A673 (cell line): ENCODE results near the gene FBXO9. TPM values are rescaled to one million over a fixed set of nuclear protein-coding genes. Genes with fewer than 3 reads are reported as not detected.

Source experiments
- BruUV-seq: library from RNA; stranded (reverse); fragments of 400-500 nt; replicated peaks from 2 replicates; lab custom pipeline; 2021; lab: Mats Ljungman, UMichigan
- CTCF ChIA-PET: fragments of 300-600 bp; sonication (Branson Sonifier 250); formaldehyde crosslinking; loops from one replicate; lab custom pipeline; 2022; ENCODE audit warnings: antibody characterized with exemption; lab: Charles Lee
- POLR2A ChIA-PET: fragments of 300-600 bp; sonication (Branson Sonifier 250); formaldehyde crosslinking; loops from one replicate; lab custom pipeline; 2022; ENCODE audit warnings: antibody characterized with exemption; ENCODE audit not compliant: low non-redundant PET; lab: Charles Lee
- DNase-seq: peaks from one replicate; pipeline ENCODE4 v3.0.0-alpha.2; 2015; ENCODE audit warnings: low spot score
- H3K27ac ChIP-seq: fragments of 200-600 bp; sonication (generic); 2 replicates; pipeline ENCODE4 v1.5.1; 2016; ENCODE audit warnings: mixed run types, low read depth, mild to moderate bottlenecking, mixed read lengths, antibody characterized with exemption, low read length; ENCODE audit not compliant: poor library complexity, severe bottlenecking
- H3K27me3 ChIP-seq: fragments of 200-600 bp; sonication (generic); replicated peaks from 2 replicates; pipeline ENCODE4 v1.6.1; 2017; ENCODE audit warnings: mixed run types, low read depth, mild to moderate bottlenecking, mixed read lengths, antibody characterized with exemption, low read length; ENCODE audit not compliant: insufficient read depth, poor library complexity
- H3K36me3 ChIP-seq: fragments of 200-600 bp; sonication (generic); 2 replicates; pipeline ENCODE4 v1.6.1; 2016; ENCODE audit warnings: mixed run types, mild to moderate bottlenecking, mixed read lengths, antibody characterized with exemption, low read length; ENCODE audit not compliant: insufficient read depth, poor library complexity, severe bottlenecking
- H3K4me1 ChIP-seq: fragments of 200-600 bp; sonication (generic); 2 replicates; pipeline ENCODE4 v1.6.1; 2017; ENCODE audit warnings: mixed run types, mild to moderate bottlenecking, mixed read lengths, antibody characterized with exemption, low read length; ENCODE audit not compliant: insufficient read depth, poor library complexity, severe bottlenecking
- H3K4me3 ChIP-seq: fragments of 200-600 bp; sonication (generic); 2 replicates; pipeline ENCODE4 v1.5.1; 2016; ENCODE audit warnings: low read depth, mixed run types, mild to moderate bottlenecking, mixed read lengths, low read length; ENCODE audit not compliant: poor library complexity, severe bottlenecking
- H3K9me3 ChIP-seq: fragments of 200-600 bp; sonication (generic); 2 replicates; pipeline ENCODE4 v1.6.1; 2016; ENCODE audit warnings: mixed run types, low read depth, mild to moderate bottlenecking, mixed read lengths, antibody characterized with exemption, low read length; ENCODE audit not compliant: poor library complexity, severe bottlenecking
- CTCF ChIP-seq: fragments of 300-800, 200-600 bp; sonication (generic); conservative IDR thresholded peaks from 2 replicates; pipeline ENCODE4 v1.5.1; 2017; ENCODE audit warnings: low read depth, mild to moderate bottlenecking, antibody characterized with exemption, low read length, moderate library complexity, mixed read lengths
- EZH2 ChIP-seq: fragments of 200-600 bp; sonication (generic); IDR thresholded peaks from 2 replicates; pipeline ENCODE4 v1.6.1; 2017; ENCODE audit warnings: borderline replicate concordance, low read depth, mild to moderate bottlenecking, mixed read lengths, antibody characterized with exemption, low read length; ENCODE audit not compliant: poor library complexity, severe bottlenecking
- intact Hi-C: fragments of 100-400 bp; cut with micrococcal nuclease; formaldehyde crosslinking; loops from one replicate; pipeline ENCODE4 v1.10.0; 2022; ENCODE audit not compliant: unreplicated experiment
- total RNA-seq: library from RNA; stranded (reverse); gene quantifications from 2 replicates; pipeline ENCODE4 v1.2.3, GENCODE V29; 2021

FBXO9 gene
- total RNA-seq, 1 experiment from 2014 or later = 76.7 TPM

GRCh38 chr6:53101006-53101405 is 35.8 kb downstream of the FBXO9 start:
- Histone ChIP-seq H3K4me3 (no peak overlapping the region), H3K27ac (no peak overlapping the region), H3K9me3 (no peaks in the 10 kb centered on the region), H3K27me3 (no peaks in the 10 kb centered on the region), H3K4me1 (no peaks in the 10 kb centered on the region), H3K36me3 (peaks cover 35% of the 10 kb centered on the region)
- no TSS peak for BruUV-seq
- no peak for DNase-seq
- TF ChIP-seq CTCF (no peak), EZH2 (no peak)
- CTCF ChIA-PET = interaction anchor here (0.5 kb wide), 1 partner anchor 625 kb away, joined by 8 read pairs; no protein-coding TSS in a partner anchor
- POLR2A ChIA-PET = no interaction called here
- intact Hi-C loops = loop anchor here (10.0 kb wide), 1 partner anchor 384 kb away; no protein-coding TSS in a partner anchor

GRCh38 chr6:53103993-53104675 is 38.9 kb downstream of the FBXO9 start:
- H3K27me3 ChIP-seq = no peaks in the 10 kb centered on the region
- H3K4me1 ChIP-seq = no peaks in the 10 kb centered on the region
- no peak overlapping the region for H3K4me3 ChIP-seq
- peaks cover 7% of the 10 kb centered on the region for H3K36me3 ChIP-seq
- intact Hi-C loops = loop anchor here (10.0 kb wide), 1 partner anchor 381 kb away; no protein-coding TSS in a partner anchor
- BruUV-seq = no TSS peak
- DNase-seq = peak; percentile 25
- H3K9me3 ChIP-seq = no peaks in the 10 kb centered on the region
- no peak overlapping the region for H3K27ac ChIP-seq
- no peak for TF ChIP-seq EZH2
- TF ChIP-seq CTCF = 0 out of 2 replicates have a peak, but pooled peaks have one; percentile 21
- POLR2A ChIA-PET = no interaction called here
- CTCF ChIA-PET = no interaction called here

GRCh38 chr6:53104916-53105315 is 39.7 kb downstream of the FBXO9 start:
- Histone ChIP-seq H3K9me3 (no peaks in the 10 kb centered on the region), H3K4me1 (no peaks in the 10 kb centered on the region), H3K4me3 (no peak overlapping the region), H3K27me3 (no peaks in the 10 kb centered on the region), H3K36me3 (peaks cover 7% of the 10 kb centered on the region), H3K27ac (no peak overlapping the region)
- TF ChIP-seq EZH2 = no peak
- TF ChIP-seq CTCF = no peak
- no peak for DNase-seq
- ChIA-PET CTCF (no interaction called here), POLR2A (no interaction called here)
- intact Hi-C loops = loop anchor here (10.0 kb wide), 1 partner anchor 380 kb away; no protein-coding TSS in a partner anchor
- no TSS peak for BruUV-seq
